HPDE6-E6E7 (cell line): ENCODE results near the gene PFKFB4.
"Not testable (repeated sequence)": the region's sequence is repeated elsewhere in the genome, so short reads cannot be mapped to it uniquely, and the experiment has no call there.

ENCODE experiments used
- DNase-seq: peaks from one replicate; pipeline ENCODE4 v3.0.0; 2011; ENCODE audit warnings: missing footprints; ENCODE audit errors: extremely low spot score

The PFKFB4 gene

DNA sequence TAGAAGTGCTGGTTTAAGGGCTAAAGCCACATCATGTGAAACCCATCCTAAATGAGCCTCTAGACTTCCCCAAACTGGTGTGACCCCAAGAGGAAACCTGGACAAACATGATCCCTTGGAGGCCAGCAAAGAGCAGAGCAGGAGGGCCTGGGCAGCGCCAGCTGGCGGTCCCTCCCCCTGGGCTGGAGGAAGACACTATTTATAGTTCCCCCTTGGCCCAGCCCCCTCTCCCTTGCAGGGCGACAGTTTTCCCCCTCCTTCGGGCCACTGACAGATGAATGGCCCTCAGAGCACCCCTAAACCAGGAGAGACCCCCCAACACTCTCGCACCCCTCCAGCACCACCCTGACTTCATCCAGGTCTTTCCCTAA is 4.0 kb upstream of the PFKFB4 start:
- no peak for DNase-seq

DNA sequence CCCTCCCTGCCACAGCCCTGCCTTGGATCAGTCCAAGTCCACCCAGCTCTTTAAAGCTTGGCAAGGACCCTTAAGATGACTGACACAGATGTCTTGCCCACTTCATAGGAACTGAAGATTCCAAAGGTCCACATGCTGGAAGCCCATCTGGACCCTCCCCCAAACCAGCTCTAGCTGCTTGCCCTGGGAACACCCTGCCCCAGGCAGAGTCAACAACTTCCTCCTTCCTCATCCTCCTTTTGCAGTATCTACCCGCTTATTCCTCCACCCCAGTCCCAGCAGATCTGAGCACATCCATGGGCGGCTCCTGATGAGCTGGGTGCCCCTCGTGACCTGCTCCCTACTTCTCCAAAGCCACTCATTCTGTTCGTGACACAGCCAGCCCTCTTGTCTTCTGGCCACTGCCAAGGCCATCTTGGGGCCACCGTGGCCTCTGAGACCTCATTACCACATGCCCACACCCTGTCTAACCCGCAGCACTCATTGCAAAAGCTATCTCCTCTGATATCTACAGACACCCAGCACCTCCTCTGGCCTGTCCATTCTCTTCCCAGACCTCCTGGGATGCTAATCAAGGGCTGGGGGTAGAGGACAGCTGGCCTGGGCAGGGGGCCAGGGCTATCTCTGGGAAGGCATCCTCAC is 2.0 kb upstream of the PFKFB4 start:
- no peak for DNase-seq

DNA sequence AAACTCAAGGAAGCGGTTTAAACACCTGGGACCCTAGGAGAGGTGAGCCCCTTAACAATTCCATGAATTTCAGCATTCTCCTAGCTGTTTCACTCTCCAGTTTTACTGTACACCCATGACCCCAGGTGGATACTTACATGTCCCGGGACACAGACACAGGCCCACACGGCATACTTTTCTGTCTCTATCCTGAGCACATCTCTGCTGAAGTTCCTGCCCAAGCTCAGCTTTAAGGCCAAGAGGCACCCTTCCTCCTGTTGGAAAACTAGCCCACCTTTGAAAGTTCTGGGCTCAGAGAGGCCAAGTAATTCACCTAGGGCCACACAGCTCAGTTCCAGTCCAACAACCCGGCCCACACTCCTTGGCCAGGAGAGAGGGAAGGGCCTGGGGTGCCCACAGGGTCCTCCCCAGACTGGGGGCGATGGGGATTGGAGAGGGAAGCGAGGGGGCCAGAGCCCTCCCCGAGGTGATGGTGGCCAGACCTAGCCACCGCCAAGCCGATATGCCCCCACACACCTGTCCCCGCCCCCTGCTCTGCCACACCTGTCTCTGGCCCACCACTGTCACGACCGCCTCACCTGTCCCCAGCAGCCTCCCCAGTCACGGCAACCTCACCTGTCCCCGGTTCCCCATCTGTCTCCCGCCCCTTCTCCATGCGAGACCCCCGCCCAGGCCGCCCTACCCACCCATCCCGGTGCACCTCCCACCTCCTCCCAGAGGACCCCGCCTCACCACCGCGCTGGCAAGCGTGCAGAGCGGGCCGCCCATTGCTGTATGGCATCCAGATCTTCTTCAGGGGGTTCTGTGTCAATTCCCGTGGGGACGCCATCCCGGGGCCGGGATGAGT is 431 bp downstream of the PFKFB4 start:
- DNase-seq = no peak

DNA sequence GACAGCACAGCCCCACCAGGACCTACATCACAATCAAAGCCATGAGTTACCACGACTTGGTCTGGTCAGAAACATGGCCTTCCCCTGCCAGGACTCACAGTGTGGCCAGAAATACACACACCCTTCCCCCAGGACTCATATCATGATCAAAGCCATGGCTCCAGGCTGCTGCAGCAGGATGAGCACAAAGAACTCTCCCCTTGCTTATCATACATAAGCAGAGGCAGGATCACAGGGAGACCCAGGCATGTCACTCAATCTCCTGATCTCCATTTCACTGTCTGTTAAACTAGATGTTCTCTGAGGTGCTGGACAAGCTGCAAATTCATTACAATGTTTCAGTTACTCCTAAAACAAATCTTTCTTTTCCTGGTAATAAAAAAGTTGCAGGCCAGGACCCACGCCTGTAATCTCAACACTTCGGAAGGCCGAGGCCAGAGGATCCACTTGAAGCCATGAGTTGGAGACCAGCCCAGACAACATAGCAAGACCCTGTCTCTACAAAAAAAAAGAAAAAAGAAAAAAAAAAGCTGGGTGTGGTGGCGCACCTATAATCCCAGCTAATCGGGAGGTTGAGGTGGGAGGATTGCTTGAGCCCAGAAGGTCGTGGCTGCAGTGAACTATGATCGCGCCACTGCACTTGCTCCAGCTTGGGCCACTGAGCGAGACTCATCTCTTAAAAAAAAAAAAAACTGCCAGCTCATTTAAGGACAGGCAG is 1.2 kb downstream of the PFKFB4 start:
- no peak for DNase-seq

DNA sequence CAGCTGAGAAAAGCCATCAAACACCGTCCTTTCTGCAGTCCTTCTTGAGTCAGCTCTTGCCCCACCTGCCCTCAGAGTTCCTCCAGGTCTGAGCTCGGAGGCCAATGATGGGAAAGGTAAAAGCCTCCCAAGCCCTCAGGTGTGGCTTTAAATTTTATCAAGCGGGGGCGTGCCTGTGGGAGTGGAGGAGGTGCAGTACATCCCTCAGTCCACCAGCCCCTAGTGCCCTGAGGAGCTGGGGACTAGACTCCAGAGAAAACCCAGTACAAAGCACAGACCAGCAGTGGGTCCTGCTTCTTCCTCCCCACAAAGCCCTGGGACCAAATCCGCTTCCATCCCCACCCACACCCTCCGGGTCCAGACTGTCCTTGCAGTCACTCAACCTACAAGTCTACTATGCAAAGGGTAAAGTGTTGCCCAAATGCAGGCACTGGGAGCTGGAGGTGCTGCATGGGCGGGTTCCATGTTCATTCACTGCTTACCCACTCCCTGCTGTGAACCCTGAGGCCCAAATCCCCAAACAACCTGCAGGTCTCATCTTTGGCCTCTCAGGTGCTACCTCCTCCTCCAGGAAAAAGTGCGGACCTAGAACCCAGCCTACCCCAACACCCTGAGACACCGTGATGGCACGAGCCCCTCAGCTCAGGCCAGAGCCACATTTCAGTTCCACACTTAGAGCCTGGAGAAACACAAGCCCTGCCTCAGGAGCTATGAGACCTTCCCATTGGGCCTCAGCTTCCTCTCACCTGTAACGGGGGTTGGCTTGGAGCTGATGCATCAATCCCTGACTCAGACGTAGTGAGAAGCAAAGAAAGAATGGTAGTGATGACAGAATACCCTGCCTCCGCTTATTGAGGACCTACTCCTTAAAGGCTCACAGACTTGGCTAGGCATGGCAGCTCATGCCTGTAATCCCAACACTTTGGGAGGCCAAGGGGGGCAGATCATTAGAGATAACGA is 2.4 kb downstream of the PFKFB4 start:
- no peak for DNase-seq

DNA sequence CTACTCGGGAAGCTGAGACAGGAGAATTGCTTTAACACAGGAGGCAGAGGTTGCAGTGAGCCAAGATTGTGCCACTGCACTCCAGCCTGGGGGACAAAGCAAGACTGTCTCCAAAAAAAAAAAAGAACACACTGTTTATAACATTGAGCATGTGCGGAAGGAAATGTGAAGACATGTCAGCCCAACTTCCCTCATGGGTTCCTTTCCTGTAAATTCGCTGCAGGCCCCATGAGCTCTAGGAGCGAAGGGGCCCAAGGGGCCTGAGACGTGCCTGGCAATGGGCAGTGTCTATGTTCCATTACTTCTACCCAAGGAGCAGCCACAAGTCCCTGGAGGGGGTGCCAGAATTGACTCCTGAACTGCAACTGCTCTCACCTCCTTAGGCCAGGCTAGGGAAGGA is 3.2 kb downstream of the PFKFB4 start:
- no peak for DNase-seq

DNA sequence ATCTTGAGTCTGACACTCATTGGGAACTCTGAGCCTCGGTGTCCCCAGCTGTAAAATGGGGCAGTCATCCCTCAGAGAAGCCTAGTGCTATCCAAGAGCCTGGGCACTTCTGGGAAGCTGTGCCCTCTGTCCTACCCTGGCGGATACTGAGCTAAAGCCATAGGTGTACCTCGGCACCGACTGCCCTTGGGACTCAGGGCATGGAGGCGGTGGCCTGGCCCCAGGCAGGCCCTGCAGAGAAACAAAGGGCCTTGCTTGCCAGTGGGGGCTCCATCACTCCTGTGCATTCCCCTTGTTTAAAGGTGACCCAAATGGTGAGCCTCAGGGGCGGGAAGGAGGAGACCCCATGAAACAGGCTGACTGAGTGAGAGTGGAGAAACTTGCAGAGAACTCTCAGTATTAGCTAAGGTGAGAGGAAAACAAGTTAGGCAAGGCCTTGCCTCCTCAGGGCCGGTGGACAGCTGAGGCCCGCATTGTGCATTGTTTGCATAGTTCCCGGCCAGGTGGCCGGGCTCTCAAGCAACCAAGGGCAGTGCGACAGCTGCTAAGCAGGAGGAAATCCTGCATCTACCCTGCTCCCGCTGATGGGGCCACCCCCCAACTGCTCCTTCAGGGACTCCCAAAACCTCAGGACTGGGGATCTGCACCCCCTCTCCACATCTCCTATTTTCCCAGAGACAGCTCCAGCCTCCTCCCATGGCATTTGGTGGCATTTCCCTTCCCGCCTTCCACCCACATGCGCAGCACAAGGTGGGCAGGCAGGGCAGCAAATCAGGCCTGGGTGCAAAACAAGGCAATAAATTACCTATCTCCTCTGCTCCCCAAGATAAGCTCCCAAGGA is 4.3 kb downstream of the PFKFB4 start:
- no peak for DNase-seq

DNA sequence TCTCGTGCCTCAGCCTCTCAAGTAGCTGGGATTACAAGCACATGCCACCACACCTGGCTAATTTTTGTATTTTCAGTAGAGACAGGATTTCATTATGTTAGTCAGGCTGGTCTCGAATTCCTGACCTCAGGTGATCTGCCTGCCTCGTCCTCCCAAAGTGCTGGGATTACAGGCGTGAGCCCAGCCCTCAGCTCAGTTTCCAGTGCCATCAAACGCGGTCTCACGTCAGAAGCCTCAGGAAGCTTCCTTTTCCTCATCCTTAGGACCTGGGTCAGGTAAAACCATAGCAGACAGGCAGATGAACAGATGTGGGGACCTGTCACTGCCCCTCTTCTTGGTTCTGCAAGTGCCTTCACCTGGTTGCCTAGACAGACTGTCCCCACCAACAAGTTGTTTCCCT is 5.0 kb downstream of the PFKFB4 start:
- not testable (repeated sequence) for DNase-seq

DNA sequence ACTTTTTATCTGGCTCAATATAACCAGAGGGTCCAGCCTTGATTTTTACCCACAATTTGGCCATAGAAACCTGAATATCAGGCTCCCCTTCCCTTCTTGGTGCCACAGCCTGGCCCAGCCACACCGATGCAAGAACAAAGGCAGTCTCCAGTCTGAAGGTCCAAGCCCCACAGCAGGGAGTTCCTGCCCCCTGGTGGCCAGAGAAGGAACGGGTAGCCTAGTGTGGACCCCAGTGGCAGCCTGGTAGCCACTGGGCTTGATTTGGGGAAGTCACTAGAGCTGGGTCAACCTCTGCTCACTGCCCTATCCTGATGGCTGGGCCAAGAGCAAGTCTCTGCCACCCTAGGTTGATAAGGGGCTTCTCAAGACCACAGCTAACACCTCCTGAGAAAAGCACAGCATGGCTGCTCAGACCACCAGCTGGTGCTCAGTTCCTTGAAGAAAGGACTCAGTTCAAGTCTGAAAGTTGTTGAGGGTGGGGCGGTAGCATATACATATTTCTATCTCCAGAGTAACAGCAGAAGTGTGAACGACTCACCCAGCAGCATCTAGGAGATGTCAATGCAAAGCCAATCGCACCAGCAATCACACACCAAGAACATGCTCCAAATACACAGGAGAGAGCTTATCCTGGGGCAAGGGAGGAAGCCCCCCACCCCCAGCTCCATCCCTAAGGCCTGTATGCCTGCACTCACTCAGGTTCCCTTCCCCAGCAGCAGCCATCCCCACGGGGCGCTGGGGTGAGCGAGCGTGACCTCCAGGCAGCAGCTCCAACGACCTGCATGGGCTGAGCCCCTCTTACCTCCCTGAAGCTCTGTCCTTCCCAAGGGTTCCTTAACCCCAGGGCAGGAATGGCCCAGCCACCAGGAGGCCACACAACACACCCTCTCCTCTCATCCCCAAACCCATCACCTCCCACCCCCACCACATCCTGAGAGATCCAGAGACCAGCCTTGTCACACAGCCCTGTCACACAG is 7.6 kb downstream of the PFKFB4 start:
- DNase-seq = no peak

DNA sequence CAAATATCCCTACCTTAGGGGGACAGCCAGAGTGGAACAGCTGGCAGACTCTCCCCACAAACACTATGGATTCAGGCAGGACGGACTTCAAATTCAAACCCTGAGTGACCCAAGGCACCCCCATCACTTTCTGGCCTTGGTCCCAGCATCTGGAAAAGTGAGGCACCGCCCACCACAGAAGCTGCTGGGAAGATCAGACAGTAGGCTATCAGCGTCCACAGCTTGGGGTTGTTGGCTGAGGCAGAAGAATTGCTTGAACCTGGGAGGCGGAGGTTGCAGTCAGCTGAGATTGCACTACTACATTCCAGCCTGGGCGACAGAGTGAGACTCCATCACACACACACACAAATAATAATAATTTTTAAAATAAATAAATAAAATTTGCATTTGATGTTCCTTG is 8.5 kb downstream of the PFKFB4 start:
- no peak for DNase-seq

DNA sequence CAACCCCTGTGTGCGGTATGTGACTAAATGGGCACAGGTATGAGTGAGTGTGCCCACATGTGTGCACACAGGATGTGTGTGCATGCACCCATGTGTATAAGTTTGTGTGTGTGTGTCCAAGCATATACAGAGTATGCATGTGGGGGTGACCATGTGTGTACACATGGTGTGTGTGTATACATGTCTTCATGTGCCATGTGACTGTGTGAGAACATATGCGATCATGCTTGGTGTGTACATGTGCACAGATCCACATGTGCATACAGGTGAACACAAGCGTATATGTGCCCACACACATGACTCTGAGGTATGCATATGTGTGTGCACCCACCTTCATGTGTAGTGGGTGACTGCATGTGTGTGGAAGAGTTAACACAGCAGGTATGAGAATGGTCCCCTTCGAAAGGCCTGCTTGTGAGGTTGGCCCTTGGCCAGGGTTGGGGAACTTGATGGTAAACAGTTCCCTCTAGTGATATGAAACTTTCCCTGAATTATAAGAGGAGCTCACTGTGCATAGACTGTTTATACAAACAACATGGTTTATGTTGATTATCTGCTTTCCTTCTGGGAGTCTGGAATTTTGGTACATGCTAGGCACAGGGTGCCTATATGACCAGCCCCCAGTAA is 10.3 kb downstream of the PFKFB4 start:
- no peak for DNase-seq

DNA sequence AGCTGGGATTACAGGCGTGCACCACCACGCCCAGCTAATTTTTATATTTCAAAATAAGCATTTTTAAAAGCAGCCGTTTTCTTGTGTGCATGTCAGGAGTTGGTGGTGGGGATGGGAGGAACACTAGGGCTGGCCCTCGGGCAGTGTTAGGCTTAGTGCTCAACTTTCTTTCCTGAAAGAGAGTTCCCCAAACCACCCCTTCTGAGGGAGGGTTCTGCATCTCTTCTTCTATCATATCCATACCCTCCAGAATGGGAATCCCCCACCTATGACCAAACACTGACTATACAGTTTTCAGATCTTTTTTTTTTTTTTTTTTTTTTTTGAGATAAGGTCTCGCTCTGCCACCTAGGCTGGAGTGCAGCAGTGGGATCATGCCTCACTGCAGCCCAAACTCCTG is 12.5 kb downstream of the PFKFB4 start:
- DNase-seq = no peak

DNA sequence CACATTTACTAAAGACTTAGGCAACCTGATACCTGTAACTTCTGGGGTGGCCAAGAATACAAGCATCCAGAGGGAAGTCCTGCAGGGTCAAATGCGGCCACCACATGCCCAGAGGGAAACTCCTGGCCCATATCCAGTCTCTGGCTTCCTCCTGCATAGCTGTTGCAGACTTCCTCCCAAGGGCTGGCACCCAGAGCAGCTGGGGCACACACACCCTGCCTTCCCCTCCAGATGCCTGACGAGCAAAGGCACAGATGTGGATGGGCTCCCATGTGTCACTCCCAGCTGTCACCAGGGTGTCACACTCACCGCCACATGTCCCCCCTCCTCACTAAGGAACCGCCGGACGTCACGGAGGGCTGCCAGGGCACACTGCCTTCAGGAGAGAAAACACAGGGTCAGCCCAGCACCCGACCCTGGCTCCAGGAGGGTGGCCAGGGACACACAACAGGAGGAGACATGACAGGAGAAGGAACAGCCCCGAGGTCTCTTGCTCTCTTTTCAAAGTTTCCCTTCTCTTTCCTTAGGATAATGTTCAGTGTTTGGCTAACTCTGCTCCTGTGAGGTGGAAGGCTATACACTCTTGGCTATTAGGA is 13.2 kb downstream of the PFKFB4 start:
- DNase-seq = no peak

DNA sequence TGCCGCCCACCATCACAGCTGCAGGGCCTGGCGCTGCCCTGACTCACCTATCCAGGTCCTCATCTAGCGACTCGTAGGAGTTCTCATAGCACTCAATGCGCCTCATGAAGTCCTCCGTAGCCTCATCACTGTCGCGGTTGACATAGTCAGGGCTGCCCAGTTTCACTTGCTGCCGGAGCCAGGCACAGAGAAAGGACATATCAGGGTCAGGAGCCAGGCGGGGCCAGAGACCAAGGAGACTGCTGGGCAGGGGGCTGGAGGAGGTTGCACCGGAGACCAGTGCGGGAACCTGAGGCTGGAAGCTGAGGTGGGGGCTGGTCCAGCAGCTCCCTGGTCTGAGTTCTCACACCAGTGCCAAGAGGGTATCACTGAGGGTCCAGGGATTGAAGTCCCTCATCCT is 18.2 kb downstream of the PFKFB4 start:
- no peak for DNase-seq

DNA sequence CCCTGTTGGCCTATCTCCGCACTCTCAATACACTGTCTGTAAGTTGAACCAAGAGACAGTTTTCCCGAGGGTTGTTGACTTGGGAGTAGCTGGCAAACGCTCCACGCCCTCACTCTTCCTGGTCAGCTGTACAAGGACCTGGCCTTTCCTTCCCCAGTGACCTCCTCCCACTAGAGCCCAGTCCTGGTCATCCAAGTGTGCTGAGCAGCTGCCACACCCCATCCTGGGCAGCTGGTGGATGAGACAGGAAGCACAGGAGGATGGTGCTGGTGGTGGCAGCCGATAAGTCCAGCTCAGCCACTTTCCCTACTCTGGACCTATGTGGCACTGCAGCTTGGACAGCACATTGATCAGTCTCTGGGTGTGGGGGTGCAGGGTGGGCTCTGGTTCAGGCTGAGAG is 19.8 kb downstream of the PFKFB4 start:
- no peak for DNase-seq

DNA sequence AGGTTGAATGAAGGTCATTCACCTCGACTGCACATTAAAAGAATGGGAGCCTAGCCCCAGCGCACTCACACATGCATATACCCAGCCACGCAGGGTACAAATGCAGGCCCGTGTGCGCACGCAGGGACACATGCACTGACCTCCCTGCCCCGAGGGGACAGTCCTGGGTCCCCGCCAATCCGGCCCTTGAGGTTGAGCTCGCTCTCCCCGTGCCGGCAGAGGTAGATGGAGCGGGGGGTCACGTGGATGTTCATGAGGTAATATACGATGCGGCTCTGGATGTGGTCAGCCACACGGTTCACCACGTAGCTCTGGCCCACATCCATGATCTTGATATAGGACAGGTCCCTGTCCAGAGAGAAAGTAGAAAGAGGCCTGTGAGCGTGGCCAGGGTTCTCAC is 20.5 kb downstream of the PFKFB4 start:
- no peak for DNase-seq

DNA sequence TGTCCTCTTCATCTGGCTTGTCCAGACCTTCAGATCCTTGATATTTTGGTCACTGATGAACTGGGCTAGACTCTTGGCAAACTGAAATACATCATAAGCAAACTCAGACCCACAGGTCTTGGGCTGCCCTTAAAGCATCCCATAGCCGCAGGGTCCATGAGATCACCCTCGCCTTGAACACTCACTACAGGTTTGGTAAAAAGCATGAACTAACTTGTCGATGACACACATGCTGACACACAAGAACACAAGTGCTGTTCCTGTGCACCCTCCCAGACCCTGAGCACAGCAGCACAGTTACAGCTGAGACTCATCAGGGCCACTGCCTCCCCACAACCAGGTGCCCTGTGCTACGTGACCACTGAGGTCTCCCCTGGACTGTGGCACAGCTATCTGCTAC is 21.0 kb downstream of the PFKFB4 start:
- peak; percentile 70 for DNase-seq

DNA sequence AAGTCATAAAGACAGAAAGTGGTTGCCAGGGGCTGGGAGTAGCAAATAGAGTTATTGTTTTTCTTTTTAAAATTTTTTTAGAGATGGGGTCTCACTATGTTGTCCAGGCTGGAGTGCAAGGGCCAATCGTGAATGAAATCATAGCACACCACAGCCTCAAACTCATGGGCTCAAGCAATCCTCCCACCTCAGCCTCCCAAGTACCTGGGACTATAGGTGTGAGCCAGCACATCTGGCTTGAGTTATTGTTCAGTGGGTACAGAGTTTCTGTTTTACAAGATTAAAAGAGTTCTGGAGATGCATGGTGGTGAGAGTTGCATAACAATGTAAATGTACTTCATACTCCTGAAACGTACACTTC is 23.6 kb downstream of the PFKFB4 start:
- DNase-seq = no peak
